Measurements from ENCODE around the gene PPFIBP1. TPM values are rescaled to one million over a fixed set of nuclear protein-coding genes. Genes with fewer than 3 reads are reported as not detected.

Gene PPFIBP1
- 61.5 and 129 TPM in 2 replicates for total RNA-seq

GRCh38 chr12:27523642-27524493, at the start of gene PPFIBP1:
TSS of gene PPFIBP1 (plus strand) at chr12:27524206. CDS start at chr12:27633397, 109,191 bp downstream.

GRCh38 chr12:27696293-27696652, 172.3 kb downstream of the PPFIBP1 start, which contains the start of gene REP15:
TSS of gene REP15 (plus strand) at chr12:27696447. CDS start at chr12:27696563, 116 bp downstream.

GRCh38 chr12:27710592-27711316, 186.7 kb downstream of the PPFIBP1 start, which contains the start of gene MRPS35:
TSS of gene MRPS35 (plus strand) at chr12:27710832. CDS start at chr12:27710844, 12 bp downstream.

Other genes with a start within 250 kb of the PPFIBP1 start
- 97.9 and 182 TPM in 2 replicates for gene BMAL2, start 191.4 kb upstream of the PPFIBP1 start, total RNA-seq
- 1.1 and 4.1 TPM in 2 replicates for gene SMCO2, start 77.5 kb upstream of the PPFIBP1 start, total RNA-seq
- gene REP15, start 172.2 kb downstream of the PPFIBP1 start, total RNA-seq = 0.34 and 2.3 TPM in 2 replicates
- gene MRPS35, start 186.6 kb downstream of the PPFIBP1 start, total RNA-seq = 74.2 and 79.9 TPM in 2 replicates

All from nasal cavity respiratory epithelium epithelial cell of viscerocranial mucosa (primary cell).